NCI-H2029 (cell line): ENCODE data around the gene SPEM1.
"Not testable (repeated sequence)": the region's sequence is repeated elsewhere in the genome, so short reads cannot be mapped to it uniquely, and the experiment has no call there.

Experiments
- DNase-seq: peaks from one replicate; lab custom pipeline; 2025; lab: John Stamatoyannopoulos, UW

Gene SPEM1

GRCh38 chr17:7468804-7469389, 48.8 kb downstream of the SPEM1 start:
- DNase-seq: no peak

- not testable (repeated sequence) for DNase-seq
Measured at GRCh38 chr17:7469843-7470242, 49.7 kb downstream of the SPEM1 start.

- DNase-seq: not testable (repeated sequence)
Measured at GRCh38 chr17:7470457-7470973, 50.4 kb downstream of the SPEM1 start.
